Activated gamma-delta T cell (primary cell): ENCODE data around the gene RIPOR2.
"Not testable (repeated sequence)": the region's sequence is repeated elsewhere in the genome, so short reads cannot be mapped to it uniquely, and the experiment has no call there.

Source experiments
- DNase-seq: peaks from one replicate; lab custom pipeline; 2025; lab: John Stamatoyannopoulos, UW

RIPOR2 gene

GRCh38 chr6:24877747-24878146 lies 58.0 kb downstream of the RIPOR2 start:
- not testable (repeated sequence) for DNase-seq

DNA sequence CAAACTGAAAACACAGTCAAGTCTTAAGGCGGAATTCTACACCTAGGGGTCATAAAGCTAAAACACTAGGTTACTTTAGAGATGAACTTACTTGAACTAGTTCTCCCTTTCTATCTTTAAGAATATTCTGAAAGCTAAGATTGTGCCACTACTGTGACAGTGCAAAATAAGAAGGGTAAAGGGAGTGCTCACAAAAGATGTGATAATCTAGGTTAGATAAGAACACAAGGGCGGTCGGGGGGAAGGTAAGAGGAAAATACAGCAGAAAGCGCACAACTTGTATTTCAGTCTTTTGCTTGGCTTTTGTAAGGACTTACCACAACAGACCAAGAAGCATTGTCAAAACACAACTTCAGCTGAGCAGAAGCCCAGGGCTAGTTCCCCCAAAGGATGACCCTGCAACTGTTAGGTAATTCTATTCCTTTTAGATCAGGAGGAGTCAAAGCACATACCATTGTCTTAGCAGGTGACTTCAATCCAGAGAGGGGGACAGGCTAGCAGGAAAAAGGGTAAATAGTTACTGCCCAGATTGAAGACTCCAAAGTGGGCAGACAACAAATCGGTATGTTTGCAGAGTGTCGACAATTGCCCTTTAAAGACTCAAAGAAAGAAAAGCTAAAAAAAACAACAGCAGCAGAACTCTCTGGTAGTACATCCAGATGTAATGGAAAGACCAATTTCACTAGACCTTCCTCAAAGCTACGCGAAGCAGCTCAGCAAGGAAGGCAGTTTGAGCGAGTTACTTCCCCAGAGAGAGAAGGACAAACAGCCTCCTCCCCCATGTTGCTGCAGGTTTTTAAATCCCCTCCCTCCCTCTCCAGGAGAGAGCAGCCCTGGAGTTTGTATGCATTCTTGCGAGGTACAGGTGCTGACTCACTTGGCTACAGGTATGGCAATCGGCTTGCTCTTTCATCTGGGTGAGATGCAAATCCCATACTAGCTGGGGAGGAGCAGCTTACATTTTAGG lies 59.0 kb downstream of the RIPOR2 start:
- no peak for DNase-seq

- DNase-seq: no peak
These were observed 60.2 kb downstream of the RIPOR2 start for GRCh38 chr6:24875534-24875901.

DNA sequence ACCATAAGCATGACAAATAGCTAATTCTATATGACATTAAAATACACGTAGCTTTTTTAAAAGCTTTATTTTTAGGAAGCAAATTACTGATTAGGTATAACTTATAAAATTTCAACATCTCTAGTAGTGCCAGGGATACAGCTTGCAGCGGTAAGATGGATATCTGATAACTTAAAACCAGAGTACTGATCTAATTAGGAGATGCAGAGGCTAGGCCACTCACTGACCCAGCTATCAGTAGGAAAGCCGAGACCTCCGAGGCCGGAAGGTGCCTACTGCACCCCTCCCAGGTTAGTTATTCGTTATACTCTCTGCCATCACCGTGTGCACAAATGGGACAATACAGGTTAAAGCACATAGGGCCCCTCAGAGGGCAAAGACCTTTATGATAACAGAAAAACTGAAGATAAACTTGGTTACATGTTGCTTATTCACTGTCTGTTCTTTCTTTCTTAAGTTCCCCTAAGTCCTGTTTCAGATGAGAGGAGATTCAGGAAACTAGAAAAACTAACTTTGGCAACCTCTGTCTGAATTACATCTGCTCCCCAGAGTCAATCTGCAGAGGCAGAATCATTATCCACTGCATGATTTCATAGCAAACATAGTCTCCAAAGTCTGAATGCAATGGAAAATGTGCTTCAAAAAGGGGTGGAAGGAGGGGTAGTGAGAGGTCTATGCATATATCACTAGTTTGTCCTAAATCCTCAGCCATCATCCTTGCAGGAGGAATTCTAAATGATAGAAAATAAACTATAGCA lies 60.8 kb downstream of the RIPOR2 start:
- no peak for DNase-seq

DNA sequence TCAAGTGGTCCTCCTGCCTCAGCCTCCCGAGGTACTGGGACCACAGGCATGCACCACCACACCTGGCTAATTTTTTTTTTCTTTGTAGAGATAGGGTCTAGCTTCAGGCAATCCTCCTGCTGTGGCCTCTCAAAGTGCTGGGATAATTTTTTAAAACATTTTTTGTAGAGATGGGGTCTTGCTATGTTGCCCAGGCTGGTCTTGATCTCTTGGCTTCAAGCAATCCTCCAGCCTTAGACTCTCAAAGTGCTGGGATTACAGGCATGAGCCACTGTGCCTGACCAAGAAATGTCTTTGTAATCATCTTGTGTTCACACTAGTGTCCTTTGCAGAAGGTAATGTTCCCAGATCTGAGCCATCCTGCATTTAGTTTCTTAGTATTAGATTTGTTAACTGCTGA lies 61.6 kb downstream of the RIPOR2 start:
- DNase-seq: no peak

- no peak for DNase-seq
These were observed 63.0 kb downstream of the RIPOR2 start for GRCh38 chr6:24872779-24873178.

DNA sequence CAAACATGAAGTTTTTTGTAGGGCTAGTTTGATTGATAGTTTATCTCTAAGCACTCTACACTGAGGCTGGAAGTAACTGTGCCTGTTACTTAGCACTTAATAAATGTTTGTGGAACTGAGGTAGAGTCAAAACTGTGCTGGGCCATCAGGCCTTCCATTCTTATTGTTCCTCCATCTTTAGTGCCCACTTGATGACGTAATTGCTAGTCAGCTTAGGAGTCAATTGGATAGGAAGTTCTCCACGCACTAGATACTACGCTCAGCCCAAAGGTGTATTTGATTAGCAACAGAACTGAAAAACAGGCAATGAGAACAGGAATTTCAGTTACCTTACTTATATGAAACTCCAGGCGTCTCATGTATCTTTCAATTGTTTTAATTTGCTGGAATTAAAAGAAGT lies 67.0 kb downstream of the RIPOR2 start:
- no peak for DNase-seq

GRCh38 chr6:24867104-24867703 lies 68.6 kb downstream of the RIPOR2 start:
- DNase-seq: no peak

DNA sequence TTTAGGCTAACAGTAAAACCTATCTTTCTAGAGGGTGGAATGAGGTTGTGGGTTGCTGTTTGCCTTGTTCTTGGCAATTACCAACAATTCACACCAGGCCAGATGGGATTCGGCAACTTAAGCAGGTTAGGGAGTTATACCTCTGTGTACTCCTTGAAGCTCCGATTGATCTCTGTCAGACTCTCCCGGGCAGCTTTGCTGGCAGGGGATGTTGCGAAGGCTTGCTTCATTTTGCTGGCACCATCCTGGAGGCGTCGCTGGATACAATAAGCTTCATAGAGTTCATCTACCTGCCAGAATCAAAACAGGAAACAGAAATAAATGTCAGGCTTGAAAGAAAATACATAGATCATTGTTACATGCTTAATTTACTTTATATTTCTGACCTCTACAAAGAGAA lies 70.6 kb downstream of the RIPOR2 start:
- no peak for DNase-seq

DNA sequence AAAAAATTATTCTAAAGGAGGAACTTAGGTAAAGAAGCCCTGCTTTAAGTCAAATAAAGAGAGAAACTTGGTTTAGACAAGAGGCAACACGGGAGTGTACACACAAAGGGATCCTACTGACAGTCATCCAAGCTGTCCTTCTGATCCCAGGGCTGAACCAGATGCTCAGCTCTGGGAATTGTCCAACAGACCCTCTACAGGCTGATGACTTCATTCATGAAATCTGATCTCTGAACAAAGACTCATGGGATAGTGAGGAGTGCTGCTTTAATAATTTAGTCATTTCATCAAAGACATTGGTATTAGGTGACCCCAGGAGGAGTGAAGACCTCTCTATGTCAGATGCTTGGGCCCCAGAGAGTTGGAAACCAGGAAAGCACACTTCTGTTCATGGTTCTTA lies 71.4 kb downstream of the RIPOR2 start:
- DNase-seq: no peak

GRCh38 chr6:24861934-24862333 lies 73.8 kb downstream of the RIPOR2 start:
- DNase-seq: no peak

GRCh38 chr6:24859608-24860200 lies 76.1 kb downstream of the RIPOR2 start:
- no peak for DNase-seq

- no peak for DNase-seq
These were observed 76.6 kb downstream of the RIPOR2 start for GRCh38 chr6:24859132-24859531.

DNA sequence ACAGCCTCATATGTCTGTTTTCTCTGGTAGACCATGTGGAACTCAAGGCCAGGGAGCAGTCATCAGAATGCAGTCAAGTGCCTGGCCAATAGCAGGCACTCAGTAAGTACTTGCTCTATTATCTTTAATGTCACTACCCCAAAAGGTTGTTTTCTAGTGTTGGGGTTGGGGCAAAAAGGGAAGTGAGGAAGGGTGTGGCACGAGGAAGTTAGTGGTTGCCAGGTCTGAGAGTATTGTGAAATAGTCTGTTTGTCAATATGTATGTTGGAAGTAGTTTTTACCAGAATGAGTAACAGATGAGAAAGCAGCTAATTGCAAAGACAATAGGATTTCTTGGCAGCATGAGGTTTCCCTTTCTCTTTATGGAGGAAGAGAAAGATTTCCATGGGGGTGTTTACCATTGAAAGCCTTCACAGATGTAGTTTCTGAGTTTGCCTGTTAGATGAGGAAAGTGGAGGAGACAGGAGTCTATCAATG lies 77.5 kb downstream of the RIPOR2 start:
- no peak for DNase-seq

DNA sequence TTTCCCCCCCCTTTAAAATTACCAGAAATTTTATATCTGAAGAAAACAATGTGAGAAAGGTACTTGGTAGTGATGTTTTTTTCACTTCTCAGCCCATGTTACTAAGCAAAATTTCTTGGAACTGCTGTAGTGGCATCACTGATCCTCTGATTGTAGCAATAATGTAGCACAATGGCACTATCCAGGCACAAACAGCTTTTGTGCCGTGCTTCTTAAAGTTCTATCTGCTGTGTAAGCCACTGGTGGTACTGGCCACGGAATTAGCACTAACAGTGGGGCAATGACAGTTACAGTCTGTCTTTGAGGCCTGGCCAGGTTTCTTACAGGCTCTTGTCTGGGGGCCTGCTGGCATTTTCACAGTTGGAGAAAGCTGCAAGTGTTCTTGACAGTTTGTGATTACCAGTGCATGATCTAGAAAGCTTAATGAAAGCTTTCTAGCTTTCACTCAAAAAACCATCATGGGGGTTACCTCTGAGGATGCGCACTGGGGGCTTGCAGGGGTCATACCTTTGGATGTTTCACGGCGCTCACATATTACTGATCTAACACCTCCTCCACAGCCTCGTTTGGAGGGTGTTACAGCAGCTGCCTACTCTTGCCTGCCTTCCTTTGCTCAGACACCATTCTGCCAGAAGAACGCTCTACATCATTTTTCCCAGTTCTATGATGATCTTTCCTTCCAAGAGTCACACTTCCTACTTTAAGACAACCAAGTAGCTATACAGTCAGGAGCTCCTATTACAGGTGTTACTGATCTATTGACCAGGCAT lies 78.7 kb downstream of the RIPOR2 start:
- no peak for DNase-seq

GRCh38 chr6:24856246-24856599 lies 79.5 kb downstream of the RIPOR2 start:
- no peak for DNase-seq

DNA sequence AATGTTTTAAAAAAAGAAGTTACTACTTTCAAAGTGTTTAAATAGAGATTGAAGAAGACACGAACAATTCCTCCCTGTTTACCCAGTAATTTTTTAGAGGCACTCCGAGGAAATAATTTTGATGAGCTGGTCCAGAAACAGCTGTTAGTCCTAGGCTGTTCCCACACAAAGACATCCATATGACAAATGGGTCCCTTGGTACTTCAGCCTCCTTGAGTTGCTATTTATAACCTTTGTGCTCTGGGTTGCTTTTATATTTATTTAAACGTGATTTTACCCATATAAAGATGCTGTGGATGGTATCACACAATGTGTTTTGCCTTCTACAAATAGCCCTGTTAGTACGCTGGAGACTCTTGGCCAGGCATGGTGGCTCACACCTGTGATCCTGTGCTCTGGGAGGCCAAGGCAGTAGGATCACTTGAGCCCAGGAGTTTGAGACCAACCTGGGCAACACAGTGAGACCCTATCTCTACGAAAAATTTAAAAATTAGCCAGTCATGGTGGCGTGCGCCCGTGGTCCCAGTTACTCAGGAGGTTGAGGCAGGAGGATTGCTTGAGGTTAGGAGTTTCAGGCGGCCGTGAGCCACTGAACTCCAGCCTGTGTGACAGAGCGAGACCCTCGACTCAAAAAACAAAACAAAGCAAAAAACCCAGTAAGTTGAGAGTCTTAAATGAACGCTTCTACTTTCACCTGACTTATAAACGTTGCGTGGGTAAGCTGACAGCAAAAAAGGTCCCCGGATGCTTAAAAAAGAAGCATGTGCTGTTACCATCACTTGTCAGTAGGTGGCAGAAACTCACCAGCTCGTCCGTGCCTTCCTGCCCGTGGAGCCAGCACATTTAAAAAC lies 80.1 kb downstream of the RIPOR2 start:
- DNase-seq: no peak

DNA sequence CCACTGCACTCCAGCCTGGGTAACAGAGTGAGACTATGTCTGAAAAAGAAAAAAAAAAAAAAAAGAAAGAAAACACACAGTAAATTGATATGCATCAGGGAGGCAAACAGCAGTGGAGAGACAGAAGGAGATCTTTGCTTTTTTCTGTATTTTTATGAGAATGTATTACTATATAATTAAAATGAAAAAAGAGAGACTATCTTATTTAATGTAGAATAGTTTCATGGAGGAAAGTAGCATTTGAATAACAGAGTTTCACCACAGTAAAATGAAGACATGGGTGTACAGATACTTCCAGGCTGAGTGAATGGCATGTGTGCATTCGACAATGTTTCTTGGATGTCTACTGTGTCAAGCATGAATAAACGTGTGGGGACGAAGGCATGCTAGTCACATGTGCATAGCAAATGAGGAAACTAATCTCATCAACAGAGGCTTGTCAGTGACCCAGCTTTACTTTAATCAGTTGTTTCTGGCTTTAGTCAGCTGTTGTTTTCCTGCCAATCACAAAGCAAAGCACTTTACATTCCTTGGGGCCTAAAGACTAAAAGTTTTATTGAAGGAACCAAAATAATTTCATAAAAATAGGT lies 81.6 kb downstream of the RIPOR2 start:
- no peak for DNase-seq

GRCh38 chr6:24851086-24851485 lies 84.7 kb downstream of the RIPOR2 start:
- no peak for DNase-seq

DNA sequence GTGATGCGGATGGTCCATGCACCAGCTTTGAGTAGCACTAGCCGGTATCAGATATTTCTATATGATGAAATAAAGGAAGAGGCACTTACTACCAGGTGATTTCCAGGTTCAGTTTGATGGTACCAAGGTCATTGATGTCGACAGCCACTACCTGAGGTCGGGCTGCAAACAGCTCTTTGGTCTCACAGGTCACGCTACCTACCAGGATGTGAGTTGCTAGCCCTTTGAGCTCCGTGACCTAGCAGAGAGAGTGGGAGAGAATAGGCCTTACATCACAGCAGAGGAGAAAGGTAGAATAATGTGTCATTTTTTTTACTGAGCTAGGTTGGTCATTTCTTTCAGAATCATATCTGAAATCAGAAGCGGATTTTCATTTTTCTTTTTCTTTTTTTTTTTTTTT lies 86.0 kb downstream of the RIPOR2 start:
- no peak for DNase-seq
